Neuronal stem cell (in vitro differentiated cells): ENCODE results near the gene A3GALT2. TPM values are rescaled to one million over a fixed set of nuclear protein-coding genes. Genes with fewer than 3 reads are reported as not detected.

ENCODE experiments used
- DNase-seq: peaks from one replicate; pipeline ENCODE4 v3.0.0-alpha.2; 2013; ENCODE audit warnings: low spot score
- H2AFZ ChIP-seq: one replicate; pipeline ENCODE4 v1.6.1; 2013; ENCODE audit warnings: mild to moderate bottlenecking, low read length, inconsistent platforms
- H2AK5ac ChIP-seq: 2 replicates; pipeline ENCODE4 v1.6.1; 2013; ENCODE audit warnings: low read depth, mild to moderate bottlenecking, inconsistent platforms, low read length, moderate library complexity, mixed read lengths
- H2BK120ac ChIP-seq: 2 replicates; pipeline ENCODE4 v1.6.1; 2013; ENCODE audit warnings: low read depth, mild to moderate bottlenecking, inconsistent platforms, low read length, moderate library complexity, mixed read lengths
- H2BK12ac ChIP-seq: one replicate; pipeline ENCODE4 v1.6.1; 2013; ENCODE audit warnings: low read length, inconsistent platforms
- H2BK15ac ChIP-seq: 2 replicates; pipeline ENCODE4 v1.6.1; 2013; ENCODE audit warnings: mild to moderate bottlenecking, low read length, inconsistent platforms, mixed read lengths
- H2BK5ac ChIP-seq: one replicate; pipeline ENCODE4 v1.6.1; 2013; ENCODE audit warnings: inconsistent platforms, mild to moderate bottlenecking, low read length, moderate library complexity
- H3K14ac ChIP-seq: one replicate; pipeline ENCODE4 v1.6.1; 2013; ENCODE audit warnings: low read length, inconsistent platforms
- H3K18ac ChIP-seq: 2 replicates; pipeline ENCODE4 v1.6.1; 2013; ENCODE audit warnings: low read length, inconsistent platforms
- H3K23ac ChIP-seq: 2 replicates; pipeline ENCODE4 v1.6.1; 2013; ENCODE audit warnings: low read depth, mild to moderate bottlenecking, mixed read lengths, low read length, inconsistent platforms; ENCODE audit not compliant: poor library complexity
- H3K27ac ChIP-seq: replicated peaks from 3 replicates; pipeline ENCODE4 v1.5.1; 2013; ENCODE audit warnings: low read length, inconsistent platforms
- H3K27me3 ChIP-seq, 3 experiments: 2 replicates each; pipeline ENCODE4 v1.6.1; 2013; ENCODE audit warnings: low read length in 3 of 3, mild to moderate bottlenecking in 2 of 3, inconsistent platforms in 1 of 3, low read depth in 1 of 3, mixed read lengths in 1 of 3, moderate library complexity in 1 of 3; ENCODE audit not compliant: control insufficient read depth in 3 of 3, insufficient read depth in 3 of 3
- H3K36me3 ChIP-seq, 2 donors: replicated peaks in 1 of 2; 2 replicates each; pipeline ENCODE4 v1.6.1; 2013; ENCODE audit warnings: low read length in 2 of 2; ENCODE audit not compliant: control insufficient read depth in 2 of 2, insufficient read depth in 2 of 2
- H3K4ac ChIP-seq: 2 replicates; pipeline ENCODE4 v1.6.1; 2013; ENCODE audit warnings: inconsistent platforms, mild to moderate bottlenecking, low read length, moderate library complexity
- H3K4me1 ChIP-seq, 2 donors: 1 replicate in 1 of 2; 2 replicates in 1 of 2; pipeline ENCODE4 v1.6.1; 2013; ENCODE audit warnings: low read length in 2 of 2, low read depth in 1 of 2; ENCODE audit not compliant: control insufficient read depth in 2 of 2, insufficient read depth in 1 of 2
- H3K4me2 ChIP-seq: one replicate; pipeline ENCODE4 v1.6.1; 2013; ENCODE audit warnings: mild to moderate bottlenecking, low read length, inconsistent platforms; ENCODE audit not compliant: insufficient read depth, poor library complexity, severe bottlenecking
- H3K4me3 ChIP-seq, 2 donors: 2 replicates each; pipeline ENCODE4 v1.5.1; 2013; ENCODE audit warnings: low read length in 2 of 2, mild to moderate bottlenecking in 2 of 2, inconsistent platforms in 1 of 2, moderate library complexity in 1 of 2
- H3K79me1 ChIP-seq: one replicate; pipeline ENCODE4 v1.6.1; 2013; ENCODE audit warnings: low read depth, mild to moderate bottlenecking, inconsistent platforms, low read length, moderate library complexity
- H3K9ac ChIP-seq: one replicate; pipeline ENCODE4 v1.6.1; 2013; ENCODE audit warnings: mild to moderate bottlenecking, low read depth, low read length, inconsistent platforms; ENCODE audit not compliant: poor library complexity
- H3K9me3 ChIP-seq, 2 donors: replicated peaks in 1 of 2; 2 replicates each; pipeline versions ENCODE3 to v1.6.1; 2013; ENCODE audit warnings: low read length in 2 of 2, mild to moderate bottlenecking in 2 of 2, inconsistent platforms in 1 of 2, low read depth in 1 of 2, mixed read lengths in 1 of 2, moderate library complexity in 1 of 2; ENCODE audit not compliant: control insufficient read depth in 2 of 2, insufficient read depth in 1 of 2
- H4K8ac ChIP-seq: one replicate; pipeline ENCODE4 v1.6.1; 2013; ENCODE audit warnings: low read depth, mild to moderate bottlenecking, inconsistent platforms, low read length, moderate library complexity
- H4K91ac ChIP-seq: one replicate; pipeline ENCODE4 v1.6.1; 2013; ENCODE audit warnings: low read length, low read depth, mild to moderate bottlenecking, inconsistent platforms; ENCODE audit not compliant: poor library complexity
- WGBS, 2 donors: extraction: QIAGEN DNeasy Blood & Tissue Kit; methylation state at CpG; one replicate each; pipeline ENCODE4 v1.1.7; 2013; ENCODE audit warnings: missing lambda C conversion rate in 2 of 2, mixed read lengths in 1 of 2; ENCODE audit not compliant: insufficient read length in 2 of 2, insufficient replicate concordance in 1 of 2; ENCODE audit errors: extremely low coverage in 2 of 2; 5-methylcytosine and 5-hydroxymethylcytosine counted together
- polyA plus RNA-seq, 2 experiments: library from polyadenylated mRNA; stranded (reverse); fragments of 200-250 nt; gene quantifications; one replicate each; pipeline ENCODE4 v1.2.3, GENCODE V29; 2013

Gene A3GALT2
- polyA plus RNA-seq (2013, experiment 1 of 2), result not detected
- not detected for polyA plus RNA-seq (2013, experiment 2 of 2)

GRCh38 chr1:33320619-33321165 lies at the start of gene A3GALT2:
A3GALT2 (minus strand) TSS chr1:33321098; CDS start chr1:33321098, 0 bp downstream.
- Histone ChIP-seq H3K18ac (peak within 1 kb of the TSS; percentile 64), H3K79me1 (peaks cover 4% of the 10 kb centered on the region), H3K14ac (no peak within 1 kb of the TSS), H3K9ac (no peak within 1 kb of the TSS), H3K4me3 (no peak within 1 kb of the TSS), H4K91ac (no peak within 1 kb of the TSS), H4K8ac (no peak within 1 kb of the TSS), H3K9me3 (no peaks in the 10 kb centered on the region), H3K27ac (no peak within 1 kb of the TSS), H2BK5ac (peak within 1 kb of the TSS; percentile 91), H2BK15ac (no peak within 1 kb of the TSS), H3K4me1 (peaks cover 6 to 7% of the 10 kb centered on the region in 2 donors), H2AK5ac (no peak within 1 kb of the TSS), H3K23ac (peak within 1 kb of the TSS; percentile 58), H2BK12ac (no peak within 1 kb of the TSS), H3K4me2 (no peak within 1 kb of the TSS), H3K4ac (no peak within 1 kb of the TSS), H2AFZ (no peak within 1 kb of the TSS), H3K27me3 (no peaks in the 10 kb centered on the region), H2BK120ac (no peak within 1 kb of the TSS), H3K36me3 (peaks cover 30 to 44% of the 10 kb centered on the region in 2 donors)
- no peak for DNase-seq
- no CpG with 5 or more reads among the region's 8 CpGs for WGBS, 2 donors

- no peaks in the 10 kb centered on the region for H3K9me3 ChIP-seq
- H3K9ac ChIP-seq, result peak overlapping the region; percentile 26
- H3K36me3 ChIP-seq, result peaks cover 0 to 4% of the 10 kb centered on the region in 2 donors
- no peak overlapping the region for H2BK5ac ChIP-seq
- DNase-seq, result no peak
- peaks cover 29 to 31% of the 10 kb centered on the region in 2 donors for H3K4me1 ChIP-seq
- WGBS, 2 donors, result no CpG with 5 or more reads among the region's 4 CpGs
- no peak overlapping the region for H3K4ac ChIP-seq
- no peak overlapping the region for H2BK120ac ChIP-seq
- H4K8ac ChIP-seq, result no peak overlapping the region
- no peak overlapping the region for H2AK5ac ChIP-seq
- no peak overlapping the region for H2AFZ ChIP-seq
- H3K79me1 ChIP-seq, result no peaks in the 10 kb centered on the region
- H3K27me3 ChIP-seq, result no peaks in the 10 kb centered on the region
- H2BK12ac ChIP-seq, result peak overlapping the region; percentile 86
- no peak overlapping the region for H4K91ac ChIP-seq
- no peak overlapping the region for H3K27ac ChIP-seq
- H3K4me3 ChIP-seq, result no peak overlapping the region
- no peak overlapping the region for H2BK15ac ChIP-seq
- H3K4me2 ChIP-seq, result no peak overlapping the region
- peak overlapping the region; percentile 21 for H3K14ac ChIP-seq
- peak overlapping the region; percentile 25 for H3K18ac ChIP-seq
- H3K23ac ChIP-seq, result peak overlapping the region; percentile 4
These were observed 49.4 kb upstream of the A3GALT2 start for GRCh38 chr1:33370301-33370700.

- Histone ChIP-seq H3K4me2 (no peak overlapping the region), H4K8ac (no peak overlapping the region), H3K14ac (no peak overlapping the region), H2BK12ac (no peak overlapping the region), H3K23ac (no peak overlapping the region), H3K4me1 (peaks cover 35 to 36% of the 10 kb centered on the region in 2 donors), H2AFZ (no peak overlapping the region), H3K36me3 (no peaks in the 10 kb centered on the region), H3K9ac (no peak overlapping the region), H4K91ac (no peak overlapping the region), H2BK5ac (peak overlapping the region; percentile 20), H2BK120ac (no peak overlapping the region), H3K9me3 (no peaks in the 10 kb centered on the region), H3K27ac (no peak overlapping the region), H3K18ac (no peak overlapping the region), H3K4ac (no peak overlapping the region), H2AK5ac (no peak overlapping the region), H2BK15ac (peak overlapping the region; percentile 60), H3K79me1 (no peaks in the 10 kb centered on the region), H3K4me3 (no peak overlapping the region), H3K27me3 (no peaks in the 10 kb centered on the region)
- no CpG with 5 or more reads among the region's 2 CpGs for WGBS, 2 donors
- DNase-seq, result no peak
These were observed 48.9 kb upstream of the A3GALT2 start for GRCh38 chr1:33369764-33370163.

GRCh38 chr1:33369081-33369480 lies 48.2 kb upstream of the A3GALT2 start:
- peak overlapping the region; percentile 45 for H2BK5ac ChIP-seq
- no peaks in the 10 kb centered on the region for H3K9me3 ChIP-seq
- peak overlapping the region; percentile 29 for H2AK5ac ChIP-seq
- no peak for DNase-seq
- peak overlapping the region; percentile 34 for H2BK12ac ChIP-seq
- no peak overlapping the region for H3K4ac ChIP-seq
- no CpG with 5 or more reads among the region's 9 CpGs for WGBS, 2 donors
- H3K79me1 ChIP-seq, result no peaks in the 10 kb centered on the region
- H3K27ac ChIP-seq, result no peak overlapping the region
- H3K18ac ChIP-seq, result peak overlapping the region; percentile 71
- H2BK120ac ChIP-seq, result no peak overlapping the region
- H3K4me1 ChIP-seq, result peaks cover 41 to 43% of the 10 kb centered on the region in 2 donors
- H3K14ac ChIP-seq, result peak overlapping the region; percentile 1
- no peaks in the 10 kb centered on the region for H3K27me3 ChIP-seq
- no peak overlapping the region for H2AFZ ChIP-seq
- no peak overlapping the region for H3K4me3 ChIP-seq
- peak overlapping the region; percentile 17 for H3K23ac ChIP-seq
- H4K91ac ChIP-seq, result no peak overlapping the region
- H3K36me3 ChIP-seq, result no peaks in the 10 kb centered on the region
- H3K9ac ChIP-seq, result peak overlapping the region; percentile 75
- no peak overlapping the region for H3K4me2 ChIP-seq
- no peak overlapping the region for H4K8ac ChIP-seq
- peak overlapping the region; percentile 91 for H2BK15ac ChIP-seq
